ENCODE results near the gene LRFN4. TPM values are rescaled to one million over a fixed set of nuclear protein-coding genes. Genes with fewer than 3 reads are reported as not detected.

LRFN4 gene
- 23.6 TPM in 2 replicates for total RNA-seq

GRCh38 chr11:66856496-66857233 is at the start of gene LRFN4:
TSS of gene LRFN4 (plus strand) at chr11:66857064. CDS start at chr11:66857745, 681 bp downstream.

GRCh38 chr11:66842896-66843775 is 13.7 kb upstream of the LRFN4 start, which contains the start of gene RCE1:
TSS of gene RCE1 (plus strand) at chr11:66843441. CDS start at chr11:66843456, 15 bp downstream.

Other genes with a start within 250 kb of the LRFN4 start
- gene RBM14, start 240.4 kb upstream of the LRFN4 start, total RNA-seq = 37.2 and 37.4 TPM in 2 replicates
- gene RBM4, start 218.4 kb upstream of the LRFN4 start, total RNA-seq = 73.6 and 83.8 TPM in 2 replicates
- 21.4 and 22.9 TPM in 2 replicates for gene RBM4B, start 179.2 kb upstream of the LRFN4 start, total RNA-seq
- 4.4 and 5.6 TPM in 2 replicates for gene SPTBN2, start 127.8 kb upstream of the LRFN4 start, total RNA-seq
- 14.9 and 17.2 TPM in 2 replicates for gene RCE1, start 13.6 kb upstream of the LRFN4 start, total RNA-seq
- gene PC, start 101.3 kb downstream of the LRFN4 start, total RNA-seq = 17.7 and 27.1 TPM in 2 replicates
- gene C11orf86, start 118.2 kb downstream of the LRFN4 start, total RNA-seq = not detected in 2 replicates
- gene SYT12, start 166.1 kb downstream of the LRFN4 start, total RNA-seq = under 0.01 and 0.12 TPM in 2 replicates
- 4.6 and 14.7 TPM in 2 replicates for gene RHOD, start 199.8 kb downstream of the LRFN4 start, total RNA-seq

Data from uterine smooth muscle cell (primary cell).